Stimulated activated naive B cell treated with anti-CD40 and anti-IgM and Interleukin-4, amounts not matched to agents 10 μg/mL and 1 μg/mL and 100 μg/mL, for 72 hours (primary cell): ENCODE measurements around the gene DOCK9.
"Not testable (repeated sequence)": the region's sequence is repeated elsewhere in the genome, so short reads cannot be mapped to it uniquely, and the experiment has no call there.

Experiments
- ATAC-seq, 2 donors: fragments of 150-1000 bp; cut with Tn5 transposase; replicated peaks; 2 replicates each; pipeline ENCODE4 v1.10.0; 2021; ENCODE audit warnings: moderate library complexity in 1 of 2
- DNase-seq: peaks from one replicate; pipeline ENCODE4 v3.0.0; 2021
- H3K27ac Mint-ChIP-seq: one replicate; pipeline ENCODE4 v1.8.0; 2022; ENCODE audit warnings: mild to moderate bottlenecking, mixed read lengths
- H3K27me3 Mint-ChIP-seq, 2 donors: one replicate each; pipeline ENCODE4 v1.8.0; 2022; ENCODE audit warnings: mixed read lengths in 2 of 2
- H3K36me3 Mint-ChIP-seq, 2 donors: one replicate each; pipeline ENCODE4 v1.8.0; 2022; ENCODE audit warnings: mixed read lengths in 2 of 2, mild to moderate bottlenecking in 1 of 2
- H3K4me1 Mint-ChIP-seq, 2 donors: one replicate each; pipeline ENCODE4 v1.8.0; 2022; ENCODE audit warnings: mixed read lengths in 2 of 2, mild to moderate bottlenecking in 1 of 2
- H3K4me3 Mint-ChIP-seq, 2 donors: one replicate each; pipeline ENCODE4 v1.8.0; 2022; ENCODE audit warnings: mild to moderate bottlenecking in 2 of 2, mixed read lengths in 2 of 2, moderate library complexity in 1 of 2
- H3K9me3 Mint-ChIP-seq, 2 donors: one replicate each; pipeline ENCODE4 v1.8.0; 2022; ENCODE audit warnings: mixed read lengths in 2 of 2, mild to moderate bottlenecking in 1 of 2

Gene DOCK9

DNA sequence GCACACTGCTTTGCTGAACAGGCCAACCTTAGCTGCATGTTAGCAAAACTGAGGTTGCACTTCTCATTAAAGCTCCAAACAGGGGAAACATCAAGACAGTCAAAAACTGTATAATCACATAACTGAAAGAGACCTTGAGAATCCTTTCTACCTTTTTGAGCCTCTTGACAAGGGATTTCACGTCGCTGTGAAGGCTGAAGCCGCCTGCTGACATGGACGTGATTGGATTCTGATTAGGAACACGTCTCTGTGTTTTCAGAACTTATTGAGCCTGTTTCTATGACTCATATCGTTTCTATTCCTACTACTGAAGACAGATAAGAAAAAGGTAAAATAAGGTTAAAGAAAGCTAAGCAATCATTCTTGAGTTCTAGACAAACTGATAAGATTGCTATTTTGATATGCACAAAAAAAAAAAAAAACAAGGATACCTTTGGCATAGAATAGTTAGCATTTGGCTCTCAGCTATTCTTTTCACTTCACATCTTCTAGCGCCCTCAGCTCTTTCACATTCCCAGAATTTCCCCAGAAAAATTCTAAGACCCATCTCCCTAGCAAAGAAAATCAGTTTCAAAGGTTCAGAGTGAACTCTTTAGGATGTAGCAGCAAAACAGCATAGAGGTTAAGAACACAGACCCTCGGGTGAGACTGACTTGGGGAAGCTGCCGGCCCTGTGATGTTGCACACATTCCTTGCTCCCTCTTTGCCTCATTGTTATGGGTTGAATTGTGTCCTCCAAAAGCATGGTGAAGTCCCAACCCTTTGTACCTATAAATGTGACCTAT lies 81.6 kb downstream of the DOCK9 start:
- H3K4me1 Mint-ChIP-seq, result peaks cover 8 to 12% of the 10 kb centered on the region in 2 donors
- DNase-seq (no peak), ATAC-seq (no peak)
- H3K36me3 Mint-ChIP-seq, result peaks cover 23 to 39% of the 10 kb centered on the region in 2 donors
- H3K27me3 Mint-ChIP-seq, result no peaks in the 10 kb centered on the region
- H3K9me3 Mint-ChIP-seq, result no peaks in the 10 kb centered on the region
- H3K27ac Mint-ChIP-seq, result no peak overlapping the region
- H3K4me3 Mint-ChIP-seq, result no peak overlapping the region

DNA sequence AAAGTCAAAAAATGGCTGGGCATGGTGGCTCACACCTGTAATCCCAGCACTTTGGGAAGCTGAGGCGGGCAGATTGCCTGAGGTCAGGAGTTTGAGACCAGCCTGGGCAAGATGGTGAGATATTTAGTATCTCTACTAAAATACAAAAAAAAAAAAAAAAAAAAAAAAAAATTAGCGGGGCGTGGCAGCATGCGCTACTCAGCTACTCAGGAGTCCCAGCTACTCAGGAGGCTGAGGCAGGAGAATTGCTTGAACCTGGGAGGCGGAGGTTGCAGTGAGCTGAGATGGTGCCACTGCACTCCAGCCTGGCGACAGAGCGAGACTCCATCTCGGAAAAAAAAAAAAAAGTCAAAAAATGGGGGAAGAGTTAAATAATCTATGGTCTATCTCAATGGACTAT lies 83.0 kb downstream of the DOCK9 start:
- DNase-seq, H3K27me3 Mint-ChIP-seq, ATAC-seq, H3K27ac Mint-ChIP-seq, H3K9me3 Mint-ChIP-seq, H3K4me3 Mint-ChIP-seq: not testable (repeated sequence)
- peaks cover 8 to 12% of the 10 kb centered on the region in 2 donors for H3K4me1 Mint-ChIP-seq
- H3K36me3 Mint-ChIP-seq, result peaks cover 17 to 28% of the 10 kb centered on the region in 2 donors

DNA sequence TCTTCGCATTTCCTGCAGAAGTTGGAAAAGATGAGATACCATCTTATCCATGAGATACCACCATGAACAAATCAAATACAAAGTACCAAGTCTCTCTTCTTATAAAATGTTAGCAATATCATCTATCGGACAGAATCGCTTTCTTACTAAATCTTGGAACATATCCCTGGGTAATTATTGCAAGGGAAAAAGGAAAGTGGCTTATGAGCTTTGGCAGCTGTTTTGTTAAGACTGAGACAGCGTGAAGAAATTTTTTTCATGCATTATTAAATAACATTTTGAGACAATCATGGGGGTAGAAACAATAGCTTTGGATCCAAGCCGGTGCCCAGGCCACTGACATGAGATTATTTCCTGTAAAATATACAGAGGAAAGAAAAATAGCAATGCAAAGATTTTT lies 84.5 kb downstream of the DOCK9 start:
- Mint-ChIP-seq H3K36me3 (peaks cover 17 to 27% of the 10 kb centered on the region in 2 donors), H3K9me3 (no peaks in the 10 kb centered on the region), H3K27me3 (no peaks in the 10 kb centered on the region), H3K4me3 (no peak overlapping the region), H3K27ac (no peak overlapping the region), H3K4me1 (peaks cover 8 to 12% of the 10 kb centered on the region in 2 donors)
- DNase-seq (no peak), ATAC-seq (no peak)

DNA sequence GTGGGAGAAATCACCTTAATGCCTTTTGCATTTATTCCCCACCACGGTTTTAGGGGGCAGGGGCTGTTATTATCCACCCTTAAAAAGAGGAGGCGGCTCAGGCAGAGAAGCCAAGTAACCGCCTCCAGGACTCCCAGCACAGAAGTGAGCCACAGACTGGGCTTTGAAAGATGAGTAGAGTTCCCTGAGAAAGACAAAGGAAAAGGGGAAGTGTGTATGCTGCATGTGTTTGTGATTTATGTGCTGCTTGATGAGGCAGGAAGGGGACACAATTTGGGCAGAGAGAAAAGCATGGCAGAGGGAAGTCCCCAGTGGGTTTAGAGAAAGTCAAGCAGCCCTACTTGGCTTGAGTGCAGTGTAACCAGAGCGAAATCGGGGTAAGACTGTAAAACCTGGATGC lies 85.0 kb downstream of the DOCK9 start:
- H3K4me1 Mint-ChIP-seq, result peaks cover 8 to 12% of the 10 kb centered on the region in 2 donors
- no peaks in the 10 kb centered on the region for H3K9me3 Mint-ChIP-seq
- DNase-seq (peak; percentile 1), ATAC-seq (peak; percentile 77 to 87)
- H3K36me3 Mint-ChIP-seq, result peaks cover 22 to 30% of the 10 kb centered on the region in 2 donors
- H3K27me3 Mint-ChIP-seq, result no peaks in the 10 kb centered on the region
- no peak overlapping the region for H3K4me3 Mint-ChIP-seq
- H3K27ac Mint-ChIP-seq, result peak overlapping the region; percentile 43

DNA sequence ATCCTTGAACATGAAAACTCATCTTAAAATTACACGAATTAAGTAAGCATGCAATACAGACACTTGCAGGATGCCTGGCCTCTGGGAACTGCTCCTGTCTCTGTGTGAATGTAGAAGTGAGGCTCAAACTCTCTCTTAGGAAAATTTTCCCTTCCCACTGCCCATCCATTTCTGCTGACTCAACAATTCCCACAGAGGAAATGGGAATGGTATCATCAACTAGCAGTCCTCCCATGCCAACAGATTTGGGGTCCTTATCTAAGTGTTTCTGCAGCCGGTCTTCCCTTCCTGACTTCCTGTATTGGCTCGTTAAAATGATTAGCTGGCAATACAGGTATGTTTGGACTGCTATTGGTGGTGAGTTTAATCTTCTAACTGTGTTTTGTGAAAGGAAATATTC lies 85.8 kb downstream of the DOCK9 start:
- peaks cover 8 to 12% of the 10 kb centered on the region in 2 donors for H3K4me1 Mint-ChIP-seq
- H3K36me3 Mint-ChIP-seq, result peaks cover 18 to 26% of the 10 kb centered on the region in 2 donors
- H3K27me3 Mint-ChIP-seq, result no peaks in the 10 kb centered on the region
- no peak overlapping the region for H3K27ac Mint-ChIP-seq
- ATAC-seq, result no peak
- H3K9me3 Mint-ChIP-seq, result no peaks in the 10 kb centered on the region
- no peak overlapping the region for H3K4me3 Mint-ChIP-seq
- DNase-seq, result no peak

DNA sequence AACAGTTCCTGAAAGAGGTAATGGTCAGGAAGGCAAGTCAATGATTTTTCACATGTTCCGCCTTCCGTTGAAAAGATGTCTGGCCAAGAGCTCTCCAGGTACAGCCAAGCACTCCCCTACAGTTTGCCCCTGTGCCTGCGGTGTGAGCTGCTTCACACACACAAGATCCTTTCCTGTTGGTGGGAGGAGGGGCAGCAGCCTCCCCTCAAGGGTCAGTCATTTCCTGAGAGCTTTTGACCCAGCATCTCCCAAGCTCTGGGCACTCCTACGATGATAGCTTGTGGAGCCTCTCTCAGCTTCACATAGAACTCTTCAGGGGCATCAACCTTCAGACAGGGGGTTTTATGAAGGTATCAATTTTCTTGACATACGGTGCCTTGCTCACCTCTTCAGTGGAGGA lies 86.9 kb downstream of the DOCK9 start:
- Mint-ChIP-seq H3K27me3 (no peaks in the 10 kb centered on the region), H3K4me3 (no peak overlapping the region), H3K36me3 (peaks cover 14 to 21% of the 10 kb centered on the region in 2 donors), H3K27ac (no peak overlapping the region), H3K4me1 (peaks cover 8 to 12% of the 10 kb centered on the region in 2 donors), H3K9me3 (no peaks in the 10 kb centered on the region)
- DNase-seq, result no peak
- no peak for ATAC-seq

DNA sequence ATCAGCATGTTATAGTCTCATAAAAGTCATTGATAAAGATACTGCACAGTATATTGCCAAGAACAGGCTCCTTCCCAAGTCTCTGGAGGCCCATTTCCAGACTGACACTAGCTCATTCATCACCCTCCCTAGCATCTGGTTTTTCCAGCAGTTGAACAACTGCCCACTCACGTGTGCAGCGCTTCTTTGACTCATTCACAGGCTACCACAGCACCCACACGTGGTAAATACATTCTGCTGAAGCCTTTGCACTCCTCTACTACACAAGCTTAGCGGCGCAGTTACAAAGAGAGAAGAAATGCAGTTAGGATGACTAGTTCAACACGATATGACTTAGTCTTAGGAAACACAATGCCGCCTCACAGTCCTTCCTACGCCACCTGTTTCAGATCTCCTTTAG lies 87.7 kb downstream of the DOCK9 start:
- Mint-ChIP-seq H3K27me3 (no peaks in the 10 kb centered on the region), H3K36me3 (peaks cover 19 to 24% of the 10 kb centered on the region in 2 donors), H3K9me3 (no peaks in the 10 kb centered on the region), H3K4me1 (peaks cover 8 to 12% of the 10 kb centered on the region in 2 donors), H3K27ac (no peak overlapping the region), H3K4me3 (no peak overlapping the region)
- no peak for DNase-seq
- ATAC-seq, result peak; percentile 53 to 62

DNA sequence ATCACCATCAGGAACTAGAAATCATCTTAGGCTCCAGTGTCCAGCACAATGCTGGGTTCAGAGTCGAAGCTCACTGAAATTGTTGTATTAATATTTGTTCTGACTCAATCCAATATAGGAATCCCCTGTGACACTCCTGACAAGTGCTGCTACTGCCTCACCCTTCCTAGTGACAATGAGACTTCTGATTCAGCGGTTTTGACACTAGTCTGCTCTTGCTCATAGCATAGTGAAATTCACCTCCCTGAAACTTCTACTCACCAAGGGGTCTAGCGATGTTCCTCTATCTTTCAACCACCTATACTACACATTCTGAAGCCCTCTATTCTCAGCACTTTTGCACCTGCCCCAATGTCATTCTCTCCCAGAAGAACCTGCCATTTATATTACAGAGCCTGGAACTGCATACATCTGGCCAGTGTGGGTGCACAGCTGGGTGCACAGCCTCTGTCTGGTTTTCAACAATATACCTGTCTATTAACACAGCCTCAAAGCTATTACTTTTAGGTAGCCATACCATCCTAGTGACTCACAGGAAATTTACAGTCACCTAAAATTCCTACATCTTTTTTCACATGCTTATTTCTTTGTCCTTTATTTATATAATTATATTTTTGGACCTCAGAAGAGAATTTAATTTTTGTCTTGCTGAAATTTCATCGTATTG lies 88.3 kb downstream of the DOCK9 start:
- DNase-seq, result no peak
- H3K27me3 Mint-ChIP-seq, result no peaks in the 10 kb centered on the region
- peak in 1 of 2 donors; percentile 4 for ATAC-seq
- peaks cover 22 to 28% of the 10 kb centered on the region in 2 donors for H3K36me3 Mint-ChIP-seq
- no peak overlapping the region for H3K27ac Mint-ChIP-seq
- no peak overlapping the region for H3K4me3 Mint-ChIP-seq
- H3K4me1 Mint-ChIP-seq, result peaks cover 8 to 12% of the 10 kb centered on the region in 2 donors
- no peaks in the 10 kb centered on the region for H3K9me3 Mint-ChIP-seq

DNA sequence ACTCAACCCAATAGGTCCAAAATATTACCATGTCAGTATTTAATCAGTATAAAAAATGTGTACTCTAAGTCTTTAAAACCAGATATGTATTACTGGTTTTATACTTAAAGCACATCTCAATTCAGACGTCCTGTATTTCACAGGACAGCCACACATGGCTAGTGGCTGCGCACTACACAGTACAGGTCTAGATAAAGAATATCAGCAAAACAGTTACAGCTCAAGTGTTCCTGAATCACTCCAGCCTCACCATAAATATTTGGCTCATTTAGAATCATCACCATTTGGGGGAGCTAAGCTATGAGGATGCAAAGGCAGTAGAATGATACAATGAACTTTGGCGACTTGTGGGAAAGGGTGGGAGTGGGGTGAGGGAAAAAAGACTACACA lies 89.0 kb downstream of the DOCK9 start:
- Mint-ChIP-seq H3K4me1 (peaks cover 8 to 12% of the 10 kb centered on the region in 2 donors), H3K36me3 (peaks cover 23 to 33% of the 10 kb centered on the region in 2 donors), H3K27ac (no peak overlapping the region), H3K4me3 (no peak overlapping the region), H3K9me3 (no peaks in the 10 kb centered on the region), H3K27me3 (no peaks in the 10 kb centered on the region)
- ATAC-seq (no peak), DNase-seq (no peak)

DNA sequence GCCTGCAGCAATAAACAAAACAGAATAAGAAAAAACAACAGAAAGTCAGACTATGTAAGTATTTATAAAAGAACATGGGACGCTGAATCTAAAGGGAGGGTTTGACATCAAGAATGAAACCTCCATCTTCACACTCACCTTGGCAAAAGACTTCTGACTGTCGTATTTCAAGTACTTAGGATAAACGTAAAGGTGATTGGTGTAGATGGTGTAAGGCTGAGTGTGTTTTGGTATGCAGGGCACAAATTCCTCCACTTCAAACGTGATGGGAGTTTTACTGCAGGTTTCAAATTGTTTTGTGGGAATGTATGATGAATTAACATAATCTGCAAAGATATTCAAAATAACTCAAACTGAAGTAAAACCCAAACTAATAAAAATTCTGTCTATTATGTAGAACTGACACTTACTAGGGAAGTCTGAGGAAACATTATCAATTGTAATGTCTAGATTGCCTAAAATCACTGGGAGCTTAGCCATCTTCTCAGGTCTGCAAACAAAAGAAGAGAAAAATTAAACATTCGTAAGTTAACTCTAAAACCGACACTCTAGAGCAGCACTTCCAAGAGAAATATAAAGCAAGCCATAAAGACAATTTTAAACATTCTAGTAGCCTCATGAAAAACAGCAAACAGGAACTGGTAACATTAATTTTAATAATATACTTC lies 89.5 kb downstream of the DOCK9 start:
- ATAC-seq (no peak), DNase-seq (no peak)
- no peaks in the 10 kb centered on the region for H3K27me3 Mint-ChIP-seq
- no peak overlapping the region for H3K4me3 Mint-ChIP-seq
- no peak overlapping the region for H3K27ac Mint-ChIP-seq
- H3K36me3 Mint-ChIP-seq, result peaks cover 23 to 34% of the 10 kb centered on the region in 2 donors
- H3K4me1 Mint-ChIP-seq, result peaks cover 7 to 9% of the 10 kb centered on the region in 2 donors
- H3K9me3 Mint-ChIP-seq, result no peaks in the 10 kb centered on the region

DNA sequence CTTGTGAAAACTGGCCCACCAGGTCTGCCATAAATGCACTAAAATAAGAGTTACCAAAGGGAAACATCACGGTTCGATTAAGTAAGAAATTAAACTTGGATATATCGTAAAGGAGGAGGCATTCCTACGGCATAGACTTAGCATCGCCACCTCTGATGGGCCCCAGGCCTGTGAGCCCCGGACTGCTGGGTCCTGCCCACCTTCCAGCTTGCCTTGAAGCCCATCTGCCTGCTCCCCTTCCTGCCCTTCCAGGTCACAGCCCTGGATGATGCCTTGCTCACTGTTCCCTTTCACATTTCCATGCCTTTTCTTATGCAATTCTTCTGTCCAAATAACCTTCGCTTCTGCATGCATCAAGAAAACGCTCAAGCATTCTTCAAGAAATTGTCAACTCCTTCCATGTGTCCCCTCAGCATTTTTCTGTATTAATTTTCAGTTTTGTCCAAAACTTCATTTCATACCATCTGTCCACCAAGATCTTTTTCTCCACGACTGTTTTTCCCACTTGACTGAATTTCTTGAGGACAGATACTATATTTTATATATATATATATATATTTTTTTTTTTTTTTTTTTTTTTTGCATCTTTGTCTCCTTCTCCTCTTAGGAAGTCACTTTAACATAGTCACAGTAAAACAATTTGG lies 91.2 kb downstream of the DOCK9 start:
- Mint-ChIP-seq H3K27ac (no peak overlapping the region), H3K9me3 (no peaks in the 10 kb centered on the region), H3K4me1 (no peaks in the 10 kb centered on the region), H3K27me3 (no peaks in the 10 kb centered on the region), H3K36me3 (peaks cover 33 to 46% of the 10 kb centered on the region in 2 donors), H3K4me3 (no peak overlapping the region)
- ATAC-seq (no peak), DNase-seq (no peak)

DNA sequence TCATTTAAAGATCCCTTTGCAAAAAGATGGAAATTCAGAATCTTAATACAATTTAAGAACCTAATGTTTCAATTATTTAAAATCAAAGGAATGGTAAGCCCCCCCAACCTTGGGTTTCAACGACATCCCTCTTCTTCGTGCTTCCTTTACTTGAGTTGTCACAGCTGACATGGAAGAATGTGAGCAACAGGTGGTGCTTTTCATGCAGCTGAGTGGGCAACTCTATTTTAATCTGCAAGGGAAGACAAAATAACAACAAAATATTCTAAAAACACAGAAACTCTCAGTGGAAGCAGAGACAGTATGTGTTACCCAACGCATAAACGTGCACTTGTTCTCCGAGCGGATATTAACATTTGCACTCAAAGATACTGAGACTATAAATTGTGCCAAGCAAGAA lies 92.3 kb downstream of the DOCK9 start:
- ATAC-seq, result no peak
- H3K27me3 Mint-ChIP-seq, result no peaks in the 10 kb centered on the region
- H3K4me1 Mint-ChIP-seq, result no peaks in the 10 kb centered on the region
- DNase-seq, result no peak
- H3K36me3 Mint-ChIP-seq, result peaks cover 43 to 52% of the 10 kb centered on the region in 2 donors
- no peaks in the 10 kb centered on the region for H3K9me3 Mint-ChIP-seq
- H3K27ac Mint-ChIP-seq, result no peak overlapping the region
- no peak overlapping the region for H3K4me3 Mint-ChIP-seq

DNA sequence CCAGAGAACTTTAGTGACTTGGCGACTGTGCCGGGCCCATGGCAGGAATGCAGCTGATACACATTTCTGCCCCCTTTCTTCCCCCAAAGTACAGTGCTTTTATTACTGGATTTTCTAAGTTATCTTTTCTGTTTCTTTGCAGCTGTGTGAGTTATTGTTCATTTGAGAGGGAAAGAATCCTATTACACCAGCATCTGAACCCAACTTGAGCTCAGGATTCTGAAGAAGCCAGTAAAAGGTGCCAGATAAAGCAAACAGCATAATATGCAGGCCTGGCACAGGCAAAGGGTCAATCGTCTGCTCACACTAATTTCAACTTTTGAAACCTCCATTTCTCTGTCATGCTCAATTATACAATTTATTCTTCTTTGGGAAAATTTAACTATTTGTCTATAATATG lies 93.9 kb downstream of the DOCK9 start:
- DNase-seq, result no peak
- H3K27ac Mint-ChIP-seq, result no peak overlapping the region
- no peaks in the 10 kb centered on the region for H3K27me3 Mint-ChIP-seq
- no peak overlapping the region for H3K4me3 Mint-ChIP-seq
- ATAC-seq, result no peak
- H3K9me3 Mint-ChIP-seq, result no peaks in the 10 kb centered on the region
- peaks cover 0 to 2% of the 10 kb centered on the region in 2 donors for H3K4me1 Mint-ChIP-seq
- H3K36me3 Mint-ChIP-seq, result peaks cover 53 to 64% of the 10 kb centered on the region in 2 donors

DNA sequence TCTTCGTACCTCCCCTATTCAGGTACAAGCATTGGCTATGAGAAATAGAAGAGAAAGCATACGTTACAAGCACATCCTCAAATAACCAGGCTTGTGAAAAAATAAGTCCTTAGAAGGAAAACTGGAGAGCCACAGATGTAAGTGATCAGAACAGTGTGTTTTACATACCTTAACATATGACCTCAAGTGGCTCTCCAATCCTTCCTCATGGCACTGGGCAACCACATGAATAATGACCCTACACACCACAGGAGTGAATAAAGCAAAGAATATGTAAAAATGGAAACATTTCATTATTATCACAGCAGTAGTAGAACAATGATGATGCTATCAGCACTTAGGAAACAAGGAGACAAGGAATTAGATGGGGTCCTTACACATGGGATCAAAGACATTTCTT lies 96.5 kb downstream of the DOCK9 start:
- no peak overlapping the region for H3K4me3 Mint-ChIP-seq
- peaks cover 0 to 2% of the 10 kb centered on the region in 2 donors for H3K4me1 Mint-ChIP-seq
- peaks cover 47 to 58% of the 10 kb centered on the region in 2 donors for H3K36me3 Mint-ChIP-seq
- no peaks in the 10 kb centered on the region for H3K27me3 Mint-ChIP-seq
- H3K27ac Mint-ChIP-seq, result no peak overlapping the region
- ATAC-seq (no peak), DNase-seq (no peak)
- no peaks in the 10 kb centered on the region for H3K9me3 Mint-ChIP-seq
